GM23338 (cell line): ENCODE measurements around the gene FAM83C. TPM values are rescaled to one million over a fixed set of nuclear protein-coding genes. Genes with fewer than 3 reads are reported as not detected.

Source experiments
- ATAC-seq: fragments of 200-7000 bp; cut with Tn5 transposase; 3 replicates; pipeline ENCODE4 v1.9.1; 2020
- DNase-seq: peaks from one replicate; pipeline ENCODE4 v3.0.0-alpha.2; 2015; ENCODE audit warnings: low spot score
- H2AFZ ChIP-seq: fragments of 200-600 bp; sonication (generic); 2 replicates; pipeline ENCODE4 v1.8.0; 2016; ENCODE audit warnings: antibody characterized with exemption, mild to moderate bottlenecking, moderate library complexity
- H3F3A ChIP-seq: fragments of 200-600 bp; sonication (generic); replicated peaks from 2 replicates; pipeline ENCODE4 v1.8.0; 2017; ENCODE audit warnings: antibody characterized with exemption, mixed run types, low read depth
- H3K27ac ChIP-seq: fragments of 200-600 bp; sonication (generic); 2 replicates; pipeline ENCODE4 v1.6.1; 2016; ENCODE audit warnings: low read depth
- H3K27me3 ChIP-seq: fragments of 200-600 bp; sonication (generic); 2 replicates; pipeline ENCODE4 v1.8.0; 2016; ENCODE audit warnings: mild to moderate bottlenecking, mixed run types, moderate library complexity; ENCODE audit not compliant: insufficient read depth
- H3K36me3 ChIP-seq: fragments of 200-600 bp; sonication (generic); 2 replicates; pipeline ENCODE4 v1.8.0; 2016; ENCODE audit warnings: mild to moderate bottlenecking; ENCODE audit not compliant: insufficient read depth
- H3K4me1 ChIP-seq: fragments of 200-600 bp; sonication (generic); 2 replicates; pipeline ENCODE4 v1.8.0; 2016; ENCODE audit warnings: mild to moderate bottlenecking, moderate library complexity; ENCODE audit not compliant: insufficient read depth
- H3K4me2 ChIP-seq: fragments of 200-600 bp; sonication (generic); 2 replicates; pipeline ENCODE4 v1.7.1; 2017; ENCODE audit warnings: mixed run types
- H3K4me3 ChIP-seq: fragments of 200-600 bp; sonication (generic); 2 replicates; pipeline ENCODE4 v1.6.1; 2016; ENCODE audit warnings: mixed run types
- H3K79me2 ChIP-seq: fragments of 200-600 bp; sonication (generic); replicated peaks from 2 replicates; pipeline ENCODE4 v1.8.0; 2017; ENCODE audit warnings: mild to moderate bottlenecking; ENCODE audit not compliant: insufficient read depth
- H3K9me2 ChIP-seq: fragments of 200-600 bp; sonication (generic); 2 replicates; pipeline ENCODE4 v1.8.0; 2017; ENCODE audit not compliant: insufficient read depth
- H4K20me1 ChIP-seq: fragments of 200-600 bp; sonication (generic); replicated peaks from 2 replicates; pipeline ENCODE4 v1.8.0; 2017; ENCODE audit warnings: mild to moderate bottlenecking; ENCODE audit not compliant: insufficient read depth
- H3K27ac Mint-ChIP-seq: 2 replicates; pipeline ENCODE4 v1.8.0; 2020; ENCODE audit warnings: inconsistent platforms, mild to moderate bottlenecking, moderate library complexity, mixed read lengths
- H3K27me3 Mint-ChIP-seq: 3 replicates; pipeline ENCODE4 v1.8.0; 2022; ENCODE audit warnings: low read depth, mild to moderate bottlenecking, moderate library complexity, mixed read lengths, inconsistent platforms; ENCODE audit not compliant: insufficient read depth, poor library complexity
- H3K36me3 Mint-ChIP-seq: 3 replicates; pipeline ENCODE4 v1.8.0; 2021; ENCODE audit warnings: low read depth, mild to moderate bottlenecking, inconsistent platforms, moderate library complexity, mixed read lengths
- H3K4me1 Mint-ChIP-seq: 3 replicates; pipeline ENCODE4 v1.8.0; 2020; ENCODE audit warnings: mild to moderate bottlenecking, inconsistent platforms, mixed read lengths
- H3K4me3 Mint-ChIP-seq: 3 replicates; pipeline ENCODE4 v1.8.0; 2021; ENCODE audit warnings: moderate library complexity, mild to moderate bottlenecking, inconsistent platforms, mixed read lengths
- H3K9me3 Mint-ChIP-seq: 3 replicates; pipeline ENCODE4 v1.8.0; 2020; ENCODE audit warnings: moderate library complexity, mild to moderate bottlenecking, inconsistent platforms, mixed read lengths
- EZH2phosphoT487 ChIP-seq: fragments of 200-600 bp; sonication (generic); IDR thresholded peaks from one replicate; pipeline ENCODE4 v1.8.1; 2018; ENCODE audit warnings: antibody characterized with exemption; ENCODE audit not compliant: unreplicated experiment
- JUNB ChIP-seq: IDR thresholded peaks from one replicate; pipeline ENCODE4 v1.6.1; 2016; ENCODE audit warnings: antibody characterized with exemption; ENCODE audit not compliant: unreplicated experiment
- NANOG ChIP-seq: IDR thresholded peaks from 2 replicates; pipeline ENCODE4 v1.6.1; 2016; ENCODE audit warnings: antibody characterized with exemption, borderline replicate concordance
- ZNF331 ChIP-seq: fragments of 250-450 bp; sonication (Bioruptor Pico); IDR thresholded peaks from 2 replicates; pipeline ENCODE4 v1.5.0; 2020; ENCODE audit warnings: low read depth, mild to moderate bottlenecking, moderate library complexity
- polyA plus RNA-seq: library from polyadenylated mRNA; unstranded; fragments of >200 nt; fragmentation: Nextera tagmentation; extraction: Ambion mirVana; gene quantifications from 2 replicates; pipeline ENCODE4 v1.2.1, GENCODE V29; 2016
- total RNA-seq: library from RNA; depleted of rRNA; stranded (reverse); fragments of >200 nt; shearing (Covaris generic); gene quantifications from 2 replicates; pipeline ENCODE4 v1.2.3, GENCODE V29; 2014
- TF ChIP-seq, protein P1 (sequence below), 2 experiments: fragments of 200-600 bp in 1 of 2; sonication (generic) in 1 of 2; conservative IDR thresholded peaks; 2 replicates each; pipeline versions ENCODE4 v1.5.1 to v1.6.1; 2016 to 2017; ENCODE audit warnings: antibody characterized with exemption in 2 of 2, low read depth in 2 of 2, mild to moderate bottlenecking in 2 of 2, moderate library complexity in 1 of 2
- TF ChIP-seq, protein P2 (sequence below): IDR thresholded peaks from one replicate; pipeline ENCODE4 v1.6.1; 2018; ENCODE audit warnings: antibody characterized with exemption; ENCODE audit not compliant: unreplicated experiment
- TF ChIP-seq, protein P3 (sequence below): IDR thresholded peaks from 2 replicates; pipeline ENCODE4 v1.6.1; 2016; ENCODE audit warnings: antibody characterized with exemption

The FAM83C gene
- total and polyA plus RNA-seq, 2 experiments from 2014 or later, result 0.10 TPM; not detected in 1

DNA sequence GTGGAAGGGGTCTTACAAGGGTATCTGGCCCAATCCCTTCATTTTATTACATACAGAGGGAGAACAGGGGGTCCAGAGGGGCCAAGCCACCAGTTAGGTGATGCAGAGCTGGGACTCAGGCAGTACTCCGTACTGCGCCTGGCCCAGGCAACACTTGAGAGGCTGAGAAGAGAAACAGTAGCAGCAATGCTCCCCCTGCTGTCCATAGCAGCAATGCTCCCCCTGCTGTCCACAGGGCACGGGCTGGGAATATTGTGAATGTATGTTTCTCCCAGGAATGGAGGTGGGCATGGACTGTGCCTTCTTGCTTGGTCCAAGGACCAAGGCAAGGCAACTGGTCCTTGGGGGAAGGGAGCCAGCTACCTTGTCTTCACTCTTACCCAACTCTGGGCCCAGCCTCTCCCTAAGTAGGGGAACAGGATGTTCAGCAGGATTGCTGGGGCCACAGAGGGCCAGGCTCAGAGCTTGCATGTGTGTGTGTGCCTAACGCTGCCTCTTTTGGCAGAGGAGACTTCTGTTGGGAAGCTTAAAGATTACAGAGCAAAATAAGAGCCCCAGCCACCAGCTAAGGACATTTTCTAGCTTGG is 14.8 kb upstream of the FAM83C start:
- H2AFZ ChIP-seq, result no peak overlapping the region
- peaks cover 19% of the 10 kb centered on the region for H3K4me1 ChIP-seq
- H3K27me3 ChIP-seq, result no peaks in the 10 kb centered on the region
- Mint-ChIP-seq H3K9me3 (no peaks in the 10 kb centered on the region), H3K27me3 (peaks cover 4% of the 10 kb centered on the region), H3K4me3 (no peak overlapping the region), H3K27ac (peak overlapping the region; percentile 83), H3K36me3 (peaks cover 7% of the 10 kb centered on the region; the same call in 1 of the 3 replicates), H3K4me1 (peaks cover 29% of the 10 kb centered on the region)
- H3K4me3 ChIP-seq, result no peak overlapping the region
- H3K79me2 ChIP-seq, result no peaks in the 10 kb centered on the region
- peaks cover 9% of the 10 kb centered on the region; the same call in 1 of the 2 replicates for H3F3A ChIP-seq
- H3K36me3 ChIP-seq, result no peaks in the 10 kb centered on the region
- no peaks in the 10 kb centered on the region for H3K9me2 ChIP-seq
- TF ChIP-seq, protein P1, sequence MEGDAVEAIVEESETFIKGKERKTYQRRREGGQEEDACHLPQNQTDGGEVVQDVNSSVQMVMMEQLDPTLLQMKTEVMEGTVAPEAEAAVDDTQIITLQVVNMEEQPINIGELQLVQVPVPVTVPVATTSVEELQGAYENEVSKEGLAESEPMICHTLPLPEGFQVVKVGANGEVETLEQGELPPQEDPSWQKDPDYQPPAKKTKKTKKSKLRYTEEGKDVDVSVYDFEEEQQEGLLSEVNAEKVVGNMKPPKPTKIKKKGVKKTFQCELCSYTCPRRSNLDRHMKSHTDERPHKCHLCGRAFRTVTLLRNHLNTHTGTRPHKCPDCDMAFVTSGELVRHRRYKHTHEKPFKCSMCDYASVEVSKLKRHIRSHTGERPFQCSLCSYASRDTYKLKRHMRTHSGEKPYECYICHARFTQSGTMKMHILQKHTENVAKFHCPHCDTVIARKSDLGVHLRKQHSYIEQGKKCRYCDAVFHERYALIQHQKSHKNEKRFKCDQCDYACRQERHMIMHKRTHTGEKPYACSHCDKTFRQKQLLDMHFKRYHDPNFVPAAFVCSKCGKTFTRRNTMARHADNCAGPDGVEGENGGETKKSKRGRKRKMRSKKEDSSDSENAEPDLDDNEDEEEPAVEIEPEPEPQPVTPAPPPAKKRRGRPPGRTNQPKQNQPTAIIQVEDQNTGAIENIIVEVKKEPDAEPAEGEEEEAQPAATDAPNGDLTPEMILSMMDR (conservative IDR thresholded peaks at IDR 0.05; ENCODE audit: low read depth in 2 of 2), result peak; percentile 89 to 96
- TF ChIP-seq ZNF331 (CRISPR knock-in tag) (no peak), NANOG (no peak)
- TF ChIP-seq, protein P2, sequence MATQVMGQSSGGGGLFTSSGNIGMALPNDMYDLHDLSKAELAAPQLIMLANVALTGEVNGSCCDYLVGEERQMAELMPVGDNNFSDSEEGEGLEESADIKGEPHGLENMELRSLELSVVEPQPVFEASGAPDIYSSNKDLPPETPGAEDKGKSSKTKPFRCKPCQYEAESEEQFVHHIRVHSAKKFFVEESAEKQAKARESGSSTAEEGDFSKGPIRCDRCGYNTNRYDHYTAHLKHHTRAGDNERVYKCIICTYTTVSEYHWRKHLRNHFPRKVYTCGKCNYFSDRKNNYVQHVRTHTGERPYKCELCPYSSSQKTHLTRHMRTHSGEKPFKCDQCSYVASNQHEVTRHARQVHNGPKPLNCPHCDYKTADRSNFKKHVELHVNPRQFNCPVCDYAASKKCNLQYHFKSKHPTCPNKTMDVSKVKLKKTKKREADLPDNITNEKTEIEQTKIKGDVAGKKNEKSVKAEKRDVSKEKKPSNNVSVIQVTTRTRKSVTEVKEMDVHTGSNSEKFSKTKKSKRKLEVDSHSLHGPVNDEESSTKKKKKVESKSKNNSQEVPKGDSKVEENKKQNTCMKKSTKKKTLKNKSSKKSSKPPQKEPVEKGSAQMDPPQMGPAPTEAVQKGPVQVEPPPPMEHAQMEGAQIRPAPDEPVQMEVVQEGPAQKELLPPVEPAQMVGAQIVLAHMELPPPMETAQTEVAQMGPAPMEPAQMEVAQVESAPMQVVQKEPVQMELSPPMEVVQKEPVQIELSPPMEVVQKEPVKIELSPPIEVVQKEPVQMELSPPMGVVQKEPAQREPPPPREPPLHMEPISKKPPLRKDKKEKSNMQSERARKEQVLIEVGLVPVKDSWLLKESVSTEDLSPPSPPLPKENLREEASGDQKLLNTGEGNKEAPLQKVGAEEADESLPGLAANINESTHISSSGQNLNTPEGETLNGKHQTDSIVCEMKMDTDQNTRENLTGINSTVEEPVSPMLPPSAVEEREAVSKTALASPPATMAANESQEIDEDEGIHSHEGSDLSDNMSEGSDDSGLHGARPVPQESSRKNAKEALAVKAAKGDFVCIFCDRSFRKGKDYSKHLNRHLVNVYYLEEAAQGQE, result no peak
- no peaks in the 10 kb centered on the region for H4K20me1 ChIP-seq
- peak; percentile 88 for ATAC-seq
- DNase-seq, result peak; percentile 88
- H3K4me2 ChIP-seq, result no peak overlapping the region
- H3K27ac ChIP-seq, result peak overlapping the region; percentile 80; the same call in 1 of the 2 replicates

DNA sequence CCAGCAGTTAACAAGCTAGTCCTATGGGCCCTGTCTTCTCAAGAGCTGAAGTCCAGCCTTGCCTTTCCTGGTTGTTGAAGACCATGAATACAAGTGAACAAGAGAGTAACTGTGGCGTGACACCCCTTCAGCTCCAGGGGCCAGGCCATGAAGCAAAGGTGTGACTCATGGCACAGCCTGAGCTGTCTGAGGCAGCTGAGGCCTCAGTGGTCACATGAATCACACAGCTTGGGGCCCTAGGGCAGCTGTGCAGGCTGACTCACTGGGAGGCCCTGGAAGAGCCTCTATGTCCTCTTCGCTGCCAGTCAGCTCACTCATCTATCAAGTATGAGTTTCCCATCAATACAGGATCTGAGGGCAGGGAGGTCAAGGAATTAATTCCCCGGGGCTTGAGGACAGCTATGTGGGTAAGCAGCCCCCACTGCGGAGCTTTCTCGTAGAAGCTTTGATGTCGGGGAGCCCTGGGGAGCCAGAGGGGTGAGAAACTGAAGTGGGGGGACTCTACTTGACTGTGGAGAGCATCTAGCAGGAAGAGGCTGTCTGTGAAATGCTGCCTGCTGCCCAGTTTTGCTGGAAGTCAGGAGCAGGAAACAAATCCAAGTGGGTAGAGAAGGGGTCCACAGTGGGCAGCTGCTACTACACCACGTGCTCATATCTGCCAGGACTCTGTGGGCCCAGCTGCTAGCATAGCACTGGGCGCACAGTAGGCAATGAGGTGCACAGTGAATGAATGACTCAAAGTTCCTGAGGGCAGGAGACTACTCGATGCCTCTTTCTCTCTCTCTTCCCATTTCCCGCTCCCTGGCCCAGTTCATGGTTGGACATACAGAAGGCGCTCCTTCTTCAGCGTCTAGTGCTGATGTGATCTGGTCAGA is 13.7 kb upstream of the FAM83C start:
- no peak for DNase-seq
- no peak for ATAC-seq
- Mint-ChIP-seq H3K36me3 (peaks cover 7% of the 10 kb centered on the region; the same call in 1 of the 3 replicates), H3K9me3 (no peaks in the 10 kb centered on the region), H3K27ac (no peak overlapping the region), H3K4me1 (peaks cover 20% of the 10 kb centered on the region; the same call in 2 of the 3 replicates), H3K27me3 (peaks cover 4% of the 10 kb centered on the region), H3K4me3 (no peak overlapping the region)
- peaks cover 9% of the 10 kb centered on the region for H3K4me1 ChIP-seq
- H3K79me2 ChIP-seq, result no peaks in the 10 kb centered on the region
- peaks cover 9% of the 10 kb centered on the region; the same call in 1 of the 2 replicates for H3F3A ChIP-seq
- no peak overlapping the region for H3K27ac ChIP-seq
- H3K9me2 ChIP-seq, result no peaks in the 10 kb centered on the region
- no peak overlapping the region for H3K4me3 ChIP-seq
- H2AFZ ChIP-seq, result no peak overlapping the region
- no peaks in the 10 kb centered on the region for H4K20me1 ChIP-seq
- H3K36me3 ChIP-seq, result no peaks in the 10 kb centered on the region
- no peaks in the 10 kb centered on the region for H3K27me3 ChIP-seq
- H3K4me2 ChIP-seq, result no peak overlapping the region
- TF ChIP-seq ZNF331 (CRISPR knock-in tag) (no peak), JUNB (no peak), EZH2phosphoT487 (no peak)
- TF ChIP-seq, protein P2, result no peak
- TF ChIP-seq, protein P3, sequence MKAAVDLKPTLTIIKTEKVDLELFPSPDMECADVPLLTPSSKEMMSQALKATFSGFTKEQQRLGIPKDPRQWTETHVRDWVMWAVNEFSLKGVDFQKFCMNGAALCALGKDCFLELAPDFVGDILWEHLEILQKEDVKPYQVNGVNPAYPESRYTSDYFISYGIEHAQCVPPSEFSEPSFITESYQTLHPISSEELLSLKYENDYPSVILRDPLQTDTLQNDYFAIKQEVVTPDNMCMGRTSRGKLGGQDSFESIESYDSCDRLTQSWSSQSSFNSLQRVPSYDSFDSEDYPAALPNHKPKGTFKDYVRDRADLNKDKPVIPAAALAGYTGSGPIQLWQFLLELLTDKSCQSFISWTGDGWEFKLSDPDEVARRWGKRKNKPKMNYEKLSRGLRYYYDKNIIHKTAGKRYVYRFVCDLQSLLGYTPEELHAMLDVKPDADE, result no peak
